K562 (cell line): ENCODE measurements around the gene EYA2. TPM values are rescaled to one million over a fixed set of nuclear protein-coding genes. Genes with fewer than 3 reads are reported as not detected.

Experiments
- JUN ChIP-seq, 2 experiments: sonication (generic) in 1 of 2; formaldehyde crosslinking in 1 of 2; IDR thresholded peaks; 2 replicates each; pipeline versions ENCODE4 v1.6.1 to v1.8.0; 2012 to 2022; ENCODE audit warnings: borderline replicate concordance in 2 of 2, mild to moderate bottlenecking in 2 of 2, improper control_type of control experiment in 1 of 2, low read depth in 1 of 2, low read length in 1 of 2, missing genetic modification reagents in 1 of 2
- MTA2 ChIP-seq: fragments of 450-650 bp; IDR thresholded peaks from 2 replicates; pipeline ENCODE4 v1.6.1; 2016; ENCODE audit warnings: low read depth
- RERE ChIP-seq: sonication (generic); formaldehyde crosslinking; IDR thresholded peaks from 2 replicates; pipeline ENCODE4 v1.8.0; 2023; ENCODE audit warnings: missing genetic modification reagents, mild to moderate bottlenecking, borderline replicate concordance
- TAF7 ChIP-seq: fragments of 450-650 bp; IDR thresholded peaks from 2 replicates; pipeline ENCODE4 v1.6.1; 2016; ENCODE audit warnings: missing genetic modification characterization, missing compliant biosample characterization
- ZFP36 ChIP-seq: fragments of 150-350 bp; IDR thresholded peaks from 2 replicates; pipeline ENCODE4 v1.6.1; 2018; ENCODE audit warnings: low read length, low read depth; ENCODE audit not compliant: partially characterized antibody
- ZNF197 ChIP-seq: fragments of 200-800 bp; sonication (Bioruptor generic); IDR thresholded peaks from 2 replicates; pipeline ENCODE4 v1.6.1; 2016; ENCODE audit warnings: low read depth, missing genetic modification characterization, missing compliant biosample characterization
- polyA plus RNA-seq, 8 experiments: library from polyadenylated mRNA; depleted of rRNA in 4 of 8; stranded (reverse) in 5 of 8; unstranded in 3 of 8; fragments of >200 nt; fragmentation: Nextera tagmentation in 2 of 8; fragmentation: Illumina TruSeq in 1 of 8; extraction: Ambion mirVana in 2 of 8; extraction: Trizol in 1 of 8; gene quantifications; 2 replicates each; pipeline versions ENCODE4 v1.2.1 to v1.2.3, GENCODE V29; 2011 to 2014; ENCODE audit warnings: inconsistent platforms in 1 of 8, missing spikeins in 1 of 8
- total RNA-seq, 7 experiments: library from RNA; depleted of rRNA in 6 of 7; stranded (reverse); fragments of >200 nt in 6 of 7; fragmentation: Illumina TruSeq in 2 of 7; extraction: Trizol in 2 of 7; gene quantifications; 2 replicates each; pipeline versions ENCODE4 v1.2.1 to v1.2.3, GENCODE V29; 2011 to 2021; ENCODE audit warnings: low replicate concordance in 1 of 7
- TF ChIP-seq, protein P1 (sequence below): fragments of 450-650 bp; IDR thresholded peaks from 2 replicates; pipeline ENCODE4 v1.6.1; 2016; ENCODE audit warnings: low read depth
- TF ChIP-seq, protein P2 (sequence below): sonication (generic); formaldehyde crosslinking; IDR thresholded peaks from 2 replicates; pipeline ENCODE4 v1.8.0; 2022; ENCODE audit warnings: mild to moderate bottlenecking, missing genetic modification reagents, borderline replicate concordance

The EYA2 gene
- total and polyA plus RNA-seq, 9 of the 15 experiments (the other 6 are each of a cell fraction or from before 2014, with no cell fraction given) = 0.03 TPM; not detected in 8

- TF ChIP-seq RERE (CRISPR knock-in tag) (no peak), ZFP36 (no peak), MTA2 (no peak), JUN (IDR thresholded peaks at IDR 0.05; ENCODE audit: borderline replicate concordance, low read depth, low read length) (no peak), JUN (CRISPR knock-in tag; IDR thresholded peaks at IDR 0.05; ENCODE audit: borderline replicate concordance) (no peak), TAF7 (tag) (no peak), ZNF197 (no peak)
- TF ChIP-seq, protein P1, sequence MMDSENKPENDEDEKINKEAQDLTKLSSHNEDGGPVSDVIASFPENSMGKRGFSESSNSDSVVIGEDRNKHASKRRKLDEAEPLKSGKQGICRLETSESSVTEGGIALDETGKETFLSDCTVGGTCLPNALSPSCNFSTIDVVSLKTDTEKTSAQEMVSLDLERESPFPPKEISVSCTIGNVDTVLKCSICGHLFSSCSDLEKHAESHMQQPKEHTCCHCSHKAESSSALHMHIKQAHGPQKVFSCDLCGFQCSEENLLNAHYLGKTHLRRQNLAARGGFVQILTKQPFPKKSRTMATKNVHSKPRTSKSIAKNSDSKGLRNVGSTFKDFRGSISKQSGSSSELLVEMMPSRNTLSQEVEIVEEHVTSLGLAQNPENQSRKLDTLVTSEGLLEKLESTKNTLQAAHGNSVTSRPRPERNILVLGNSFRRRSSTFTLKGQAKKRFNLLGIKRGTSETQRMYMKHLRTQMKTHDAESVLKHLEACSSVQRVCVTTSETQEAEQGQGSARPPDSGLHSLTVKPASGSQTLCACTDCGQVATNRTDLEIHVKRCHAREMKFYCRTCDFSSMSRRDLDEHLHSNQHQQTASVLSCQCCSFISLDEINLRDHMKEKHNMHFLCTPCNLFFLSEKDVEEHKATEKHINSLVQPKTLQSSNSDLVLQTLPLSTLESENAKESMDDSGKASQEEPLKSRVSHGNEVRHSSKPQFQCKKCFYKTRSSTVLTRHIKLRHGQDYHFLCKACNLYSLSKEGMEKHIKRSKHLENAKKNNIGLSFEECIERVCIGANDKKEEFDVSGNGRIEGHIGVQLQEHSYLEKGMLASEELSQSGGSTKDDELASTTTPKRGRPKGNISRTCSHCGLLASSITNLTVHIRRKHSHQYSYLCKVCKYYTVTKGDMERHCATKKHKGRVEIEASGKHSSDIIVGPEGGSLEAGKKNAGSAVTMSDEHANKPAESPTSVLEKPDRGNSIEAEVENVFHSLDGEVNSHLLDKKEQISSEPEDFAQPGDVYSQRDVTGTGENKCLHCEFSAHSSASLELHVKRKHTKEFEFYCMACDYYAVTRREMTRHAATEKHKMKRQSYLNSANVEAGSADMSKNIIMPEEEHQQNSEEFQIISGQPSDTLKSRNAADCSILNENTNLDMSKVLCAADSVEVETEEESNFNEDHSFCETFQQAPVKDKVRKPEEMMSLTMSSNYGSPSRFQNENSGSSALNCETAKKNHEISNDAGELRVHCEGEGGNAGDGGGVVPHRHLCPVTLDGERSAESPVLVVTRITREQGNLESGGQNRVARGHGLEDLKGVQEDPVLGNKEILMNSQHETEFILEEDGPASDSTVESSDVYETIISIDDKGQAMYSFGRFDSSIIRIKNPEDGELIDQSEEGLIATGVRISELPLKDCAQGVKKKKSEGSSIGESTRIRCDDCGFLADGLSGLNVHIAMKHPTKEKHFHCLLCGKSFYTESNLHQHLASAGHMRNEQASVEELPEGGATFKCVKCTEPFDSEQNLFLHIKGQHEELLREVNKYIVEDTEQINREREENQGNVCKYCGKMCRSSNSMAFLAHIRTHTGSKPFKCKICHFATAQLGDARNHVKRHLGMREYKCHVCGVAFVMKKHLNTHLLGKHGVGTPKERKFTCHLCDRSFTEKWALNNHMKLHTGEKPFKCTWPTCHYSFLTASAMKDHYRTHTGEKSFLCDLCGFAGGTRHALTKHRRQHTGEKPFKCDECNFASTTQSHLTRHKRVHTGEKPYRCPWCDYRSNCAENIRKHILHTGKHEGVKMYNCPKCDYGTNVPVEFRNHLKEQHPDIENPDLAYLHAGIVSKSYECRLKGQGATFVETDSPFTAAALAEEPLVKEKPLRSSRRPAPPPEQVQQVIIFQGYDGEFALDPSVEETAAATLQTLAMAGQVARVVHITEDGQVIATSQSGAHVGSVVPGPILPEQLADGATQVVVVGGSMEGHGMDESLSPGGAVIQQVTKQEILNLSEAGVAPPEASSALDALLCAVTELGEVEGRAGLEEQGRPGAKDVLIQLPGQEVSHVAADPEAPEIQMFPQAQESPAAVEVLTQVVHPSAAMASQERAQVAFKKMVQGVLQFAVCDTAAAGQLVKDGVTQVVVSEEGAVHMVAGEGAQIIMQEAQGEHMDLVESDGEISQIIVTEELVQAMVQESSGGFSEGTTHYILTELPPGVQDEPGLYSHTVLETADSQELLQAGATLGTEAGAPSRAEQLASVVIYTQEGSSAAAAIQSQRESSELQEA = no peak
- TF ChIP-seq, protein P2, sequence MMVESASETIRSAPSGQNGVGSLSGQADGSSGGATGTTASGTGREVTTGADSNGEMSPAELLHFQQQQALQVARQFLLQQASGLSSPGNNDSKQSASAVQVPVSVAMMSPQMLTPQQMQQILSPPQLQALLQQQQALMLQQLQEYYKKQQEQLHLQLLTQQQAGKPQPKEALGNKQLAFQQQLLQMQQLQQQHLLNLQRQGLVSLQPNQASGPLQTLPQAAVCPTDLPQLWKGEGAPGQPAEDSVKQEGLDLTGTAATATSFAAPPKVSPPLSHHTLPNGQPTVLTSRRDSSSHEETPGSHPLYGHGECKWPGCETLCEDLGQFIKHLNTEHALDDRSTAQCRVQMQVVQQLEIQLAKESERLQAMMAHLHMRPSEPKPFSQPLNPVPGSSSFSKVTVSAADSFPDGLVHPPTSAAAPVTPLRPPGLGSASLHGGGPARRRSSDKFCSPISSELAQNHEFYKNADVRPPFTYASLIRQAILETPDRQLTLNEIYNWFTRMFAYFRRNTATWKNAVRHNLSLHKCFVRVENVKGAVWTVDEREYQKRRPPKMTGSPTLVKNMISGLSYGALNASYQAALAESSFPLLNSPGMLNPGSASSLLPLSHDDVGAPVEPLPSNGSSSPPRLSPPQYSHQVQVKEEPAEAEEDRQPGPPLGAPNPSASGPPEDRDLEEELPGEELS (CRISPR knock-in tag) = no peak
Observed at GRCh38 chr20:47196091-47197081, 301.7 kb downstream of the EYA2 start (continued).
